Mucosa of descending colon (tissue), 3 donors: ENCODE measurements around the gene GADD45B. TPM values are rescaled to one million over a fixed set of nuclear protein-coding genes. Genes with fewer than 3 reads are reported as not detected.
"Not testable (repeated sequence)": the region's sequence is repeated elsewhere in the genome, so short reads cannot be mapped to it uniquely, and the experiment has no call there.

Experiments
- ATAC-seq: fragments of 200-7000 bp; cut with Tn5 transposase; one replicate; pipeline ENCODE4 v1.9.1; 2020; ENCODE audit warnings: mild to moderate bottlenecking, moderate library complexity
- DNase-seq, 3 donors: peaks; one replicate each; pipeline ENCODE4 v3.0.0-alpha.2; 2020
- H3K36me3 ChIP-seq: fragments of 200-600 bp; one replicate; pipeline ENCODE4 v1.8.0; 2021; ENCODE audit warnings: low read depth, mild to moderate bottlenecking
- H3K4me1 ChIP-seq: fragments of 200-600 bp; one replicate; pipeline ENCODE4 v1.8.0; 2021; ENCODE audit warnings: low read depth, mild to moderate bottlenecking
- H3K4me3 ChIP-seq: fragments of 200-600 bp; one replicate; pipeline ENCODE4 v1.8.0; 2021; ENCODE audit warnings: mild to moderate bottlenecking
- H3K9me3 ChIP-seq: fragments of 200-600 bp; one replicate; pipeline ENCODE4 v1.8.0; 2021; ENCODE audit warnings: mild to moderate bottlenecking
- CTCF ChIP-seq: fragments of 200-600 bp; IDR thresholded peaks from one replicate; pipeline ENCODE4 v1.8.0; 2022; ENCODE audit warnings: antibody characterized with exemption, mild to moderate bottlenecking
- intact Hi-C, 2 donors: fragments of 100-400 bp; cut with DNase I in 1 of 2; cut with micrococcal nuclease in 1 of 2; formaldehyde crosslinking; loops; one replicate each; pipeline versions ENCODE4 v1.11.0 to v1.11.1; 2022; cut with DNase I, micrococcal nuclease
- total RNA-seq, 3 donors: library from RNA; stranded (reverse); fragmentation: NEBNext Ultra II Directional in 2 of 3; extraction: Animal tissue kit (Norgen Biotek cat#: 25700) in 2 of 3; gene quantifications; one replicate each; pipeline versions ENCODE4 v1.2.1 to v1.2.4, GENCODE V29; 2021 to 2023
- donor health status: DM: no; HTN: no; CAD: no; lungs with moderate emphysema.
- donor health status: DM: no; HTN: no; CAD: no.
- donor health status: DM: no; HTN: yes; CAD: no.

Gene GADD45B
- total RNA-seq, 3 donors from 2014 or later = 30.6 to 45.5 (median 35.9) TPM

GRCh38 chr19:2503521-2504109 is 27.7 kb downstream of the GADD45B start:
- Histone ChIP-seq H3K36me3 (no peaks in the 10 kb centered on the region), H3K4me1 (no peaks in the 10 kb centered on the region), H3K9me3 (no peaks in the 10 kb centered on the region), H3K4me3 (no peak overlapping the region)
- TF ChIP-seq CTCF = no peak
- intact Hi-C loops = no loop called here
- peak in 1 of 3 donors; percentile 67 for DNase-seq
- ATAC-seq = peak; percentile 58

DNA sequence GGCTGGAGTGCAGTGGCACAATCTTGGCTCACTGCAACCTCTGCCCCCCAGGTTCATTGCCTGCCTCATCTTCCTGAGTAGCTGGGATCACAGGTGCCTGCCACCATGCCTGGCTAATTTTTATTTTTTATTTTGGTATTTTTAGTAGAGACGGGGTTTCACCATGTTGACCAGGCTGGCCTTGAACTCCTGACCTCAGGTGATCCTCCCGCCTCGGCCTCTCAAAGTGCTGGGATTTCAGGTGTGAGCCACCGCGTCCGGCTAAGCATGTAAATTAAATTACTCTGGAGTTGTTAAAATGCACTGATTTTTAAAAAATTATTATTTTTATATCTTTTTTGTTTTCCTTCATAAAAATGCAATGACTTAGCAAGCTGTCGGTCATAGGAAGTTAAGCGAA is 30.7 kb downstream of the GADD45B start:
- H3K4me1 ChIP-seq, H3K4me3 ChIP-seq, H3K9me3 ChIP-seq, H3K36me3 ChIP-seq, DNase-seq, ATAC-seq, intact Hi-C loops: not testable (repeated sequence)

DNA sequence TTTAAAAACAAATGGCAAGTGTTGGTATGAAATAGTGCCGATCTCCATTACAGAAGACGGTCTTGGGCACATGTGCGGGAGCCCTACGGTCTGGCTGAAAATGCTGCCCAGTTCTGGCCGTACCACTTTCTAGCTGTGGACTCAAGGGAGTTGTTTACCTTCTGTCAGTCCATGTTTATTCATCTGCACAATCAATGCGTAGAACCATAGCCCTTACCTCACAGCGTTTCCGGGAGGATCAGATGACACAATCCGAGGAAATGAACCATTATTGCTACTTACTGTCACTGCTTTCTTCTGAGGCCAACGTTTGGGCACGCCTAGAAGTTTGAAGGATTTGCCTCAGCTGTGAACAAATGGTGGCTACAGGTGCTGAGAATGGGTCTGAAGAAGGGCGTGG is 31.2 kb downstream of the GADD45B start:
- Histone ChIP-seq H3K36me3 (no peaks in the 10 kb centered on the region), H3K9me3 (no peaks in the 10 kb centered on the region), H3K4me3 (no peak overlapping the region), H3K4me1 (no peaks in the 10 kb centered on the region)
- intact Hi-C loops = no loop called here
- ATAC-seq (peak; percentile 95), DNase-seq (peak in 1 of 3 donors; percentile 72)
- no peak for TF ChIP-seq CTCF

DNA sequence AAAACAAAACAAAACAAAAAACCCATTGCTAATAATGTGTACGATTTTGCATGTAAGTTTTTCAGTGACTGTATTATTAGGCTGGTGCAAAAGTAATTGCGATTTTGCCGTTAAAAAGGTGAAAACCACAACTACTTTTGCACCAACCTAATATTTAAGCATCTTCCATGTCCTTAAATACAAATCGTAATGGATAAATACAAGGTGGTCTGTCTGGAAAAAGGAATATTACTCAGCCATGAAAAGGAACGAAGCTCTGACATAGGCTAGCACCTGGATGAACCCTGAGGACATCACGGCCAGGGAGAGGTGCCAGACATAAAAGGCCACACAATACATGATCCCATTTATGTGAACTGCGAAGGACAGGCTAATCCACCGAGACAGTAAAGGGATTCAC is 33.2 kb downstream of the GADD45B start:
- Histone ChIP-seq H3K4me3 (no peak overlapping the region), H3K9me3 (no peaks in the 10 kb centered on the region), H3K4me1 (no peaks in the 10 kb centered on the region), H3K36me3 (no peaks in the 10 kb centered on the region)
- DNase-seq (no peak), ATAC-seq (no peak)
- intact Hi-C loops = no loop called here
- no peak for TF ChIP-seq CTCF

DNA sequence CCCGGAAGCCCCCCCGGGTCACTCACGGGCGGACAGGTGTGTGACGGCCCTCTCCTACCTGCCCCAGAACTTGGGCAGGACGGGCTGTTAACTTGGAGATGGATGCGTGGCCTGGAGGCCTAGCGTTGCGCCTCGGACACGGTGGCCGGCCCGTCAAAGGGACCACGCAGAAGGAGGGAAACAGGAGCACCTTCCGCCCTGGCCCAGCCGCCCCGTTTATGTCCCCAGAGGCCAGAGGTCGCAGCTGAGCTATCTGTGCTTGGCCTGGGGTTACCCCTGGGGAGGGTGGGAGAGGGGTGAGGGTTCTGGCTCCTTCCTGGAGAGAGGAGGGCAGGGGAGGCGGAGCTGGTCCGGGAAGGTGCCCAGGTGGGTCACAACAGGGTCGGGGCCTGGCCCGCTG is 35.6 kb downstream of the GADD45B start:
- ATAC-seq = no peak
- TF ChIP-seq CTCF = no peak
- H3K36me3 ChIP-seq = no peaks in the 10 kb centered on the region
- intact Hi-C loops = no loop called here
- no peaks in the 10 kb centered on the region for H3K9me3 ChIP-seq
- H3K4me1 ChIP-seq = no peaks in the 10 kb centered on the region
- H3K4me3 ChIP-seq = no peak overlapping the region
- DNase-seq = no peak

GRCh38 chr19:2511991-2512390 is 36.1 kb downstream of the GADD45B start:
- Histone ChIP-seq H3K4me1 (no peaks in the 10 kb centered on the region), H3K36me3 (no peaks in the 10 kb centered on the region), H3K4me3 (no peak overlapping the region), H3K9me3 (no peaks in the 10 kb centered on the region)
- DNase-seq (no peak), ATAC-seq (no peak)
- intact Hi-C loops = no loop called here
- no peak for TF ChIP-seq CTCF
